ENCODE data around the gene CASZ1.

Gene CASZ1

DNA sequence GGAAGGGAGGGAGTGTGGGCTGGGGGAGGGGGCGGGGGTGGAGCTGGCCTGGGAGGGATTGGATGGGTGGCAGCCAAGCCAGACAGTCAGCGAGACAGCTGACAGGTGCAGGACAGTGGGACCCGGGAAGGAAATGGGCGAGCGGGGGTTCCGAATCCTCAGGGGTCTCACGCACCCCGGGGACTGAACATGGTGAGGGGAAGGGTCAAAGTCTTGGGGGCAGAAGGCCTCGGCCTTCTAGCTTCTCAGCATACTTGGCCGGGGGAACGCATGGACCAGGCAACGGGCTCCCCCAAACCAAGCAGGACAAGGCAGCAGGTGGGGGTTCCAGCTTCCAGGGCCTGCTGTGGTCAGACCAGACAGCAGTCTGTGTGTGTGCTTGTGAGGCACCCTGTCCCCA is 23.1 kb downstream of the CASZ1 start:
- DNase-seq = no peak

DNA sequence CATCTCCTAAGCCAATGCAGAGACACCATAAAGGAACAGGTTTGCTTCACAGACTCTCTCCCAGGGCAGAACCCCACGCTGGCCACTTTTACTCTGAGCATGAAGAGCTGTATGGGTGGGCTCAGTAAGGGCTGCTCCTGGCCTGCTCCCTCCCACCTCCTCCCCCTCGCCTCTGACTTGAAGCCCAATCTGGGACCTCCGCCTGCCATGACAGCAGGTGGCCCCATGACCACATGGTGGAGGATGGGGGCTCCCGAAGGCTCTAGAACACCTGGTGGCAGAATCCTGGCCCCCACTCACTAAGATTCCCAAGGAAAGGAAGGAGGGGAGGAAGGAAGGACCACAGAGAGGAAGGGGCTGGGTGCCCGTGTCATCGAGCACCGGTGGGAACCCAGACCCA is 23.7 kb downstream of the CASZ1 start:
- DNase-seq = no peak

DNA sequence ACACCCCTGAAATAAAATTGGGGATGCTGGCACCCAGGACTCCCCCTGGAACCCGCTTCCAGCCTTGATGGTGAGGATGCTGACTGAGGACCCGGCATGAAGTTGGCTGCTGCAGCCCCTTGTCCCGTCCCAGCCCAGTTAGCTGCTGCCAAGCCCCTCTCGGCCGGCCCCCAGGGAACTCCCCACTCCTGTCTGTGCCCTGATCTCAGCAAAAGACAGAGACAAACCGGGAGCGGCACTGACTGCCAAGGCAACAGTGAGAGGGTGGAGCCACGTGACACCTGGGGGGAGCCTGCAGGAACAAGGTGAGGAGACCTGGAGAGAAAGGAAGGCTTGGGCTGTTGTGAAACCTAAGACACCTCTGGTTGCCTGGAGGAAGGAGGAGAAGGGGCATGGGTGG is 24.7 kb downstream of the CASZ1 start:
- DNase-seq = no peak

DNA sequence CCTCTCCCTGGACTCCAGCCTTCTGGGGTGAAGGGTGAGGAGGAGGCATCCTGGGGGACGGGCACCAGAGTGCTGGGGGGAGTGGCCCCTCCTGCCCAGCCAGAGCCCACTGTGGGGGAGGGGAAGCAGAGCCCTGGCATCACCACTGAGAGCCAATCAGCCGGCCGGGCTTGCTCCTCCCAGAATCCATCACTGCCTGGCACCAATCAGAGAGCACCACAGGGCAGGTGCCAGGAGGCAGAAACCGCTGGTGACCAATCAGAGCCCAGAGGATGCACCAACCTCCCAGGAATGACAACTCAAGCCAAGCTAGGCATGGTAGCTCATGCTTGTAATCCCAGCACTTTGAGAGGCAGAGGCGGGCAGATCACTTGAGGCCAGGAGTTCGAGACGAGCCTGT is 27.9 kb downstream of the CASZ1 start:
- no peak for DNase-seq

GRCh38 chr1:10767282-10767681 is 29.2 kb downstream of the CASZ1 start:
- no peak for DNase-seq

DNA sequence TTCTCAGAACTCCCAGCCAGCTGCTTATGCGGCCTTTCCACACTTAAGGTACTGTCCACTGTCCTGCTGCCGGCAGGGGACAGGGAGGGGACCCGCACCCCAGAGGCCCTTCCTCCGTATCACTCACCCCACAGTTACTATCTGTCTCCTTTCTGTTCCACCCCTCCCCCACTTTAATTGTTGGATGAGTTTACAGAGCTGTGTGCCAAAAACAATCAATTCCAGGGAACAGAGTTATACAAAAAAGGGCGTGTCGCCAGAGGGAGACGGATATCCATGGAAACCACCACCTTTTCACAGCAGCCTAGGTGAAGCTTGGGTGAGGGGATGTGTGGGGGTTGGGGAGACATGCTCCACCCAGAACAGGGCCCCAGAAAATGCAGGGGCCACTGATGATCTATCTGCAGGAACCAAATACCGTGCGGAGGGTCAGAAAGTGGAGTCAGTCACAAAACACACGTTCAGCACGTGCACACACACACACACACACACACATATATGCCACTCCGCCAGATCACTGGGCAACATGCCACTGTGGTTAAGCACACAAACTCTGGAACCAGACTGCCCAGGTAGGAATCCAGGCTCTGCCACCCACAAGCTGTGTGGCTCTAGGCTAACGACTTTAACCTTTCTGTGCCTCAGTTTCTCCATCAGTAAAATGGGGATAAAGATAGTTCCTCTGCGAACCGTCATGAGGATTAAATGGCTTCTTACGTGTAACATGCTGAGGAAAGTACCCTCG is 30.5 kb downstream of the CASZ1 start:
- no peak for DNase-seq

- DNase-seq = no peak
Observed at GRCh38 chr1:10765304-10765703, 31.1 kb downstream of the CASZ1 start.

- DNase-seq = no peak
Observed at GRCh38 chr1:10764296-10764798, 32.1 kb downstream of the CASZ1 start.

DNA sequence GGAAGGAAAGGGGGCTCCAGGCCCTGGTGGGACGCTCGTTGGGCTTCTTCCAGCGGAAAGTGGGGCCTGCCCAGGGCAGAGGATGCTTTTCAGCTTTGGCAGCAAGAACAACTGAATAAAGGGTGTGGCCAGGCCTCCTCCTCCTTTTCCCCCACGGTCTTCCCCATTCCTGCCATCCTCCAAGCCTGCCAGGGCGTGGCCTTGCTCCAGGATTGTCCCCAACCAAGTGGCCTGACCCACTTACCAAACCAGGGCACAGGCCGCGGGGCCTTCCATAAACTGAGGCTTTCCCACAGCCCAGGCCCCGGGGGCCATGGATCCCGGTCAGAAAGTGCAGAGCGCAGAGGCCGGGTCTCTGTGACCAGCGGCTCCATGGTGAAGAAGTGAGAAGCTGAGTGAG is 33.6 kb downstream of the CASZ1 start:
- no peak for DNase-seq

DNA sequence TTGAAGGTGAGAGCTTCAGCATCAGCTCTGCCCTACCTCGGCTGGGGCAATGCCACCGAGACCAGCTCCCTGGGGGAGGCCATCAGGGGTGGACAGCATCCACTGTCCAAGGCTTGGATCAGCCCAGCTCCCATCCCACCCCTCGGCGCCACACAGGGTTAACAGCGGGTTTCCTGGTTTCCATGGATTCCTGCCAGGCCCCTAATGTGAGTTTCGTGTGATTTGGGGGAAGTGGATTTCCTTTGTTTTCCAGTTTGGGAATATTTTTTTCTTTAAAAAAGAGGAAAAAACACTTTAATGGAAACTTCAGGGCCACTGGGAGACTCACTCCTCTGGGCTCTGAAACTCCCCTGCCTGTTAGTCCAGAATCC is 34.3 kb downstream of the CASZ1 start:
- DNase-seq = no peak

DNA sequence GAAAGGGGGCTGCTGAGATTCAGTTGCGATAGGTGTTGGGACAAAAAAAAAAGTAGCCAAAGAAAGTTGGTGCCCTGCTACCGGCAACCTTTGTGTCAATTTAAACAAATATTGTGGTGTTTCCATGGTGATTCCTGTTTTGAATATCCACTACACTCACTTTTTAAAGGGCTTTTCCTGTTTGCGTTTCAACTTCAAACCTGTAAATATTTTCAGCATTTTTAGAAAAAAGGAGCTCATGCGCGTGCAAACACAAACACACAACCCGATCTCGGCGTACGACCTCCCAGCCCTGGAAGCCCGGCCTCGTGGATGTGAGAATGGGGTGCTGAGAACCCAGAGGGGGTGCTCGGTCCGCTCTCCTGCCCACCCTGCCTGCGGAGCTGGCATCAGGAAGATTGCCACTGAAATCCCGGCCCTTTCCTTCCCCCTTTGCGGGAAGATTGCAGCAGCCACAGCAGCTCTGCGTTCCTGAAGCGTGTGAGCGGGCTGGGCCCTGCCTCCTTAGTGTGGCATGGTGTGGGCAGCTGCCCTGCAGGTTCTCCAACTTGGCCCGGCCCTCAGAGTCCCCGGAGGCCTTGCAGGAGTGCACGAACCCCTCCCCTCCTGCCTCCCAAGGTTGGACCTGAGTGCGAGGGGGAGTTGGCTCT is 34.8 kb downstream of the CASZ1 start:
- no peak for DNase-seq

DNA sequence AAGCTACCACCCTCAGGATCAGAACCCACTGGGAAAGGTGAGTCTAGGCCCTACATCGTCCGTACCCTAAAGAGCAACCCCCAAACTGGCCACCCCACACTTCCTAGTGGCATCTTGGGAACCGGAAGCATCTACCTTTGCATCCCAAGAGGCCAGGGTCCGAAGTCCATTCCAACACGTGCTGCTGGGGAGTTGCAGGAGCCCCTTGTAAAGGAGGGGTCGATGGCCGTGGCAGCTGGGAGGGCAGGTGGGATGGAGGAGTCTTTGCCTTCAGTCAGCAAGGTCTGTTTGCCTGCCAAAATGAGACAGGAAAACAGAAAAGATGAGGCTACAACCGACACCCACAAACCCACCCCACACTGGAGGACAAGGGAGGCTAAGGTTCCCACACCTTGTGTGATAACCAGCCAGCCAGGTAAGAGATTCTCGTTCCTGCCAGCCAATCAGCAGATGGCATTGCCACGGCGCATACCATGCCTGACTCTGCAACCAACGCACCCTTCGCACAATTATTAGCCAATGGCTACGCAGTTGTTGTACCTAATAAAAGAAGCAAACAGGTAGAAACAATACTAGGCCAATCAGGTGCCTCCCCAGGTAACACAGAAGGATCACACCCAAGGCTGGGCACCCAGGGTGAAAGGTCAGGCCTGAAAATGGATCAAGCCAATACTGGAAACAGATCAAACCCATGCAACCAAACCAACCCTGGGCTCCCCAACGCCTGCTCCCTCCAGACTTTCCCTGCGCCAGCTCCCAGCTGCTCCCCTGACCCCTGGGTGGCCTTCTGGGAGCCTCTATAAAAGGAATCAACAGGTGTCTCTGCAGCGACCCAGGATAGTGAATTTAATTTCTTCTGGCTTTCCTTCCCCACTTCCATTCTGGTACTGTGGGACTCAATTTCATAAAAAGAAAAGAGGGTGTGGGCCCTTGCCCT is 35.6 kb downstream of the CASZ1 start:
- no peak for DNase-seq

GRCh38 chr1:10759413-10760200 is 36.8 kb downstream of the CASZ1 start:
- DNase-seq = no peak

DNA sequence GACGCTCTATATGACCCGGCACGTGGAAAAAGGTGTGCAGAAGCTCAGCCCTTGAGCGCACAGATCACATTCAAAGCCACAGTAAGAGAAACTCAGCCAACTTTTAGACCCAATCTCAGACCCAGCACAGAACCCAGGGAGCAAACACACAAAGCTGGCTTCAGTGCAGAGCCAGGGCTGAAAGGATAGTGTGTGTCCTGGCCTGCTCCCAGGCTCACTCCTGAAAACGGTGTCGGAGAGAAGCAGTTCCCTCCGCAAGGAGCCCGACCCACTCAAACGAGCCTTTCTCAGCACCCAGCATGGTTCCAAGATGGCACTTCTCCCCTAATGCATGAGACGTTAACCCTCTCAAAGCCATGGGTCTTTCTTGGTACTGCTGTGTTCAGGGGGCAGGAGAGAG is 39.6 kb downstream of the CASZ1 start:
- no peak for DNase-seq

GRCh38 chr1:10755970-10756521 is 40.4 kb downstream of the CASZ1 start:
- DNase-seq = no peak

- no peak for DNase-seq
Observed at GRCh38 chr1:10754568-10755329, 41.7 kb downstream of the CASZ1 start.

DNA sequence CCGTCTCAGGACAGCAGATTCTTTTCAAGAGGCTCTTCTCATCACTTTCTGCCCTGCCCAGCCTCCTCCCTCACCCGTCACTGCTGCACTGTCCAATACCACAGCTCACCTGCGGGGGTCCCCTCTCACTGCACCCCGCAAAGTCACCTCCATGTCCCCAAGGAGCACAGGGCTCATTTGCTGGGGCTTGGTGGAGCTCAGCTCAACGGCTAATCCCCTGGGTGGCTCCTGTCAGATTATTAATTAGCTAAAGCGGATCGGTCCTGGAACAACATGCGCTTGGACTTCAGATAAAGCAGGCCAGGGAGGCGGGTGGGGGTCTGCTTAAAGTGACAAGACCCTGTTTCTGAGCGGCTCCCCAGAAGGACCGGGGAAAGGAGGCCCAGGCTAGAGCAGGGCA is 43.1 kb downstream of the CASZ1 start:
- no peak for DNase-seq

- no peak for DNase-seq
Observed at GRCh38 chr1:10751561-10752085, 44.8 kb downstream of the CASZ1 start.

DNA sequence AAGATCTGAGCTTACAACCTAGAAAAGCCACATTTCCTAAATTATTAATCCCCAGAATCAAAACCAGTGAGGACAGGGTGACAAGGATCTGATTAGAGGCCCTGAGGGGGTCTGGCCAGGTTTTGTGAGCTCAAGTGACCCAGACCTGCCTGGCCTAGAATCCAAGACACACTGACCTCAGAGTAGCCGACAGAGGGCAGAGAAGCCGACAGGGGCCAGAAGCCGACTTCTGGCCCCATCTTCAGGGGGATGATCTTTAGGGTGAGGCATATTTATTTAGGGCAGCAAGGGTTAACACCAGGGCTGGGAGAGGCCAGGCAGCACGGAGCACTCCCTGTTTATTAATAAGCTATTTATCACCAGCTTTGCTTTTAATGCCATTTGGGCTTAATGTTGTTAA is 45.3 kb downstream of the CASZ1 start:
- DNase-seq = no peak

GRCh38 chr1:10745886-10746455 is 50.5 kb downstream of the CASZ1 start:
- no peak for DNase-seq

DNA sequence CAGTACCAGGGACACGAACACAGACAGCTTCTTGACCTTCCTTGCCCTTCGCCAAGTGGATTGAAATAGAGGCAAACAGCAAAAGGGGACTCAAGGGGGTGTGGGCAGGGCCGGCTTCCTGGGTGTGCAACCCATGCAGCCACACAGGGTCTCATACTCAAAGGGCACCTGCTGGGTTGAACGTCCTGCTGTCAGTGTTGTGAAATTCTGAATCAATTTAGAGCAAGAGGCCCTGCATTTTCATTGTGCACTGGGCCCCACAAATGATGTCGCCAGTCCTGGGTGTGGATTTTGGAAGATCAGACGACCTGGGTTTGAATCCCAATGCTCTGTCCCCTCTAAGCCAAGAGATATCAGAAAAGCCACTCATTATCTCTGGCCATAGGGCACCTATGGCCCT is 51.1 kb downstream of the CASZ1 start:
- DNase-seq = no peak

Data from cerebellar nuclear complex (tissue), 1 donor.